H1 (cell line): ENCODE measurements around the gene TWIST2. TPM values are rescaled to one million over a fixed set of nuclear protein-coding genes. Genes with fewer than 3 reads are reported as not detected.

Experiments used
- CTCF ChIA-PET: fragments of 300-600 bp; sonication (Branson Sonifier 250); formaldehyde crosslinking; loops from one replicate; lab custom pipeline; 2021; ENCODE audit not compliant: partially characterized antibody; lab: Charles Lee
- POLR2A ChIA-PET: fragments of 300-600 bp; sonication (Branson Sonifier 250); formaldehyde crosslinking; loops from one replicate; lab custom pipeline; 2021; ENCODE audit warnings: inconsistent platforms; ENCODE audit not compliant: partially characterized antibody; lab: Charles Lee
- DNase-seq, 2 experiments: peaks; one replicate each; pipeline versions ENCODE4 v3.0.0 to v3.0.0-alpha.2; 2010 to 2022; ENCODE audit warnings: low spot score in 2 of 2, low read depth in 1 of 2, mixed read lengths in 1 of 2
- FAIRE-seq: peaks from 2 replicates; lab custom pipeline; 2011; peaks lifted over from hg19 to GRCh38; lab: Jason Lieb, UNC
- H2AFZ ChIP-seq: 2 replicates; pipeline ENCODE4 v1.8.1; 2012; ENCODE audit warnings: low read length, inconsistent platforms
- H2AK5ac ChIP-seq: 2 replicates; pipeline ENCODE4 v1.6.1; 2013; ENCODE audit warnings: low read depth, low read length
- H2BK120ac ChIP-seq: replicated peaks from 2 replicates; pipeline ENCODE3; 2013; ENCODE audit warnings: low read depth, low read length, inconsistent platforms
- H2BK12ac ChIP-seq: 2 replicates; pipeline ENCODE4 v1.6.1; 2013; ENCODE audit warnings: low read depth, low read length
- H2BK15ac ChIP-seq: 2 replicates; pipeline ENCODE4 v1.6.1; 2013; ENCODE audit warnings: low read length
- H2BK20ac ChIP-seq: 2 replicates; pipeline ENCODE4 v1.6.1; 2013; ENCODE audit warnings: low read length
- H2BK5ac ChIP-seq: 2 replicates; pipeline ENCODE4 v1.6.1; 2013; ENCODE audit warnings: low read depth, low read length
- H3K14ac ChIP-seq: 2 replicates; pipeline ENCODE4 v1.6.1; 2013; ENCODE audit warnings: inconsistent platforms; ENCODE audit not compliant: insufficient read length
- H3K18ac ChIP-seq: 2 replicates; pipeline ENCODE4 v1.6.1; 2013; ENCODE audit warnings: low read length; ENCODE audit errors: extremely low read depth
- H3K23ac ChIP-seq: 2 replicates; pipeline ENCODE4 v1.6.1; 2013; ENCODE audit warnings: inconsistent platforms; ENCODE audit not compliant: insufficient read length
- H3K23me2 ChIP-seq: 2 replicates; pipeline ENCODE4 v1.6.1; 2013; ENCODE audit warnings: low read depth, low read length
- H3K27ac ChIP-seq: 2 replicates; pipeline ENCODE4 v1.6.1; 2011; ENCODE audit warnings: low read depth, low read length, inconsistent platforms
- H3K27me3 ChIP-seq, 4 experiments: replicated peaks in 1 of 4; 1 replicate in 1 of 4; 2 replicates in 3 of 4; pipeline versions ENCODE4 v1.6.1 to v1.8.1; 2011 to 2013; ENCODE audit warnings: low read length in 3 of 4, mild to moderate bottlenecking in 3 of 4, inconsistent platforms in 2 of 4, mixed read lengths in 2 of 4, moderate library complexity in 1 of 4; ENCODE audit not compliant: control insufficient read depth in 3 of 4, insufficient read depth in 3 of 4; ENCODE audit errors: extremely low read depth in 1 of 4
- H3K36me3 ChIP-seq, 4 experiments: 2 replicates each; pipeline versions ENCODE4 v1.6.1 to v1.8.1; 2011 to 2013; ENCODE audit warnings: mild to moderate bottlenecking in 4 of 4, low read length in 3 of 4, moderate library complexity in 2 of 4, control low read depth in 1 of 4, inconsistent platforms in 1 of 4; ENCODE audit not compliant: insufficient read depth in 4 of 4, control insufficient read depth in 2 of 4
- H3K4ac ChIP-seq: replicated peaks from 2 replicates; pipeline ENCODE3; 2013; ENCODE audit warnings: low read length, low read depth, mixed read lengths, inconsistent platforms; ENCODE audit not compliant: insufficient read length
- H3K4me1 ChIP-seq, 4 experiments: replicated peaks in 1 of 4; 1 replicate in 1 of 4; 2 replicates in 3 of 4; pipeline versions ENCODE4 v1.6.1 to v1.8.1; 2011 to 2013; ENCODE audit warnings: low read length in 3 of 4, inconsistent platforms in 2 of 4, mixed read lengths in 1 of 4; ENCODE audit not compliant: insufficient read depth in 4 of 4, control insufficient read depth in 3 of 4
- H3K4me2 ChIP-seq, 2 experiments: 2 replicates each; pipeline versions ENCODE4 v1.6.1 to v1.8.1; 2011 to 2013; ENCODE audit warnings: low read depth in 2 of 2, low read length in 2 of 2, control low read depth in 1 of 2, inconsistent platforms in 1 of 2, mild to moderate bottlenecking in 1 of 2; ENCODE audit not compliant: insufficient read depth in 1 of 2
- H3K4me3 ChIP-seq, 4 experiments: fragments of 200-600, 300-600 bp in 1 of 4; sonication (generic), shearing (Covaris generic), sonication (Bioruptor Twin) in 1 of 4; 2 replicates each; pipeline versions ENCODE4 v1.5.1 to v1.8.1; 2011 to 2016; ENCODE audit warnings: low read length in 4 of 4, low read depth in 3 of 4, control low read depth in 2 of 4, inconsistent platforms in 2 of 4, mild to moderate bottlenecking in 2 of 4, mixed read lengths in 1 of 4, moderate library complexity in 1 of 4; ENCODE audit not compliant: insufficient read depth in 2 of 4; ENCODE audit errors: extremely low read depth in 1 of 4
- H3K56ac ChIP-seq: replicated peaks from 2 replicates; pipeline ENCODE3; 2013; ENCODE audit warnings: low read depth, mild to moderate bottlenecking, mixed read lengths, low read length, inconsistent platforms; ENCODE audit not compliant: insufficient read length
- H3K79me1 ChIP-seq: 2 replicates; pipeline ENCODE4 v1.6.1; 2013; ENCODE audit warnings: low read depth, low read length, control low read depth
- H3K79me2 ChIP-seq, 2 experiments: 2 replicates each; pipeline versions ENCODE4 v1.6.1 to v1.8.1; 2012 to 2013; ENCODE audit warnings: low read length in 2 of 2, mild to moderate bottlenecking in 2 of 2, inconsistent platforms in 1 of 2; ENCODE audit not compliant: insufficient read depth in 2 of 2, control insufficient read depth in 1 of 2
- H3K9ac ChIP-seq, 4 experiments: replicated peaks in 1 of 4; 1 replicate in 1 of 4; 2 replicates in 3 of 4; pipeline versions ENCODE4 v1.6.1 to v1.8.1; 2011 to 2013; ENCODE audit warnings: low read depth in 3 of 4, low read length in 3 of 4, control low read depth in 2 of 4, mild to moderate bottlenecking in 2 of 4, moderate library complexity in 2 of 4, inconsistent platforms in 1 of 4; ENCODE audit errors: extremely low read depth in 1 of 4
- H3K9me3 ChIP-seq, 2 experiments: 2 replicates each; pipeline versions ENCODE4 v1.6.1 to v1.8.1; 2012 to 2013; ENCODE audit warnings: mild to moderate bottlenecking in 2 of 2, moderate library complexity in 2 of 2, control low read depth in 1 of 2, inconsistent platforms in 1 of 2, low read depth in 1 of 2, low read length in 1 of 2, mixed read lengths in 1 of 2; ENCODE audit not compliant: insufficient read depth in 2 of 2
- H4K20me1 ChIP-seq, 2 experiments: replicated peaks in 1 of 2; 2 replicates each; pipeline versions ENCODE3 to v1.8.1; 2011 to 2013; ENCODE audit warnings: inconsistent platforms in 2 of 2, low read length in 2 of 2, mild to moderate bottlenecking in 1 of 2; ENCODE audit not compliant: insufficient read depth in 2 of 2, control insufficient read depth in 1 of 2
- H4K5ac ChIP-seq: 2 replicates; pipeline ENCODE4 v1.6.1; 2013; ENCODE audit warnings: low read length, low read depth, mixed read lengths, inconsistent platforms; ENCODE audit not compliant: insufficient read length
- H4K8ac ChIP-seq: 2 replicates; pipeline ENCODE4 v1.8.0; 2013; ENCODE audit warnings: mild to moderate bottlenecking, moderate library complexity, low read length, inconsistent platforms; ENCODE audit not compliant: insufficient read depth; ENCODE audit errors: extremely low read depth
- H4K91ac ChIP-seq: replicated peaks from 2 replicates; pipeline ENCODE3; 2013; ENCODE audit warnings: low read length, mixed read lengths, inconsistent platforms; ENCODE audit not compliant: insufficient read length
- CREB1 ChIP-seq: IDR thresholded peaks from 2 replicates; pipeline ENCODE4 v1.6.1; 2012; ENCODE audit warnings: inconsistent platforms
- POLR2AphosphoS5 ChIP-seq: IDR thresholded peaks from 2 replicates; pipeline ENCODE4 v1.6.1; 2011; ENCODE audit warnings: low read depth, low read length
- TBP ChIP-seq: IDR thresholded peaks from 2 replicates; pipeline ENCODE4 v1.6.1; 2011; ENCODE audit warnings: low read depth, low read length, improper control_type of control experiment
- TEAD4 ChIP-seq: IDR thresholded peaks from 2 replicates; pipeline ENCODE4 v1.6.1; 2012; ENCODE audit warnings: low read depth, low read length, inconsistent platforms, mixed read lengths
- WGBS, 2 experiments: shearing (Covaris generic) in 1 of 2; methylation state at CpG; one replicate each; pipeline versions ENCODE4 v1.1.6 to v1.1.7; 2013 to 2015; ENCODE audit warnings: low lambda C conversion rate in 2 of 2, mixed read lengths in 2 of 2, inconsistent platforms in 1 of 2, low coverage in 1 of 2, missing lambda C conversion rate in 1 of 2; ENCODE audit not compliant: insufficient replicate concordance in 2 of 2, insufficient coverage in 1 of 2, insufficient read length in 1 of 2; ENCODE audit errors: extremely low coverage in 1 of 2, missing lambda C conversion rate in 1 of 2; 5-methylcytosine and 5-hydroxymethylcytosine counted together
- polyA plus RNA-seq, 7 experiments: library from polyadenylated mRNA; depleted of rRNA in 3 of 7; stranded (reverse) in 5 of 7; unstranded in 2 of 7; fragments of >200 nt in 5 of 7; fragments of 200-250 nt in 2 of 7; gene quantifications; 1 replicate in 5 of 7; 2 replicates in 1 of 7; 4 replicates in 1 of 7; pipeline versions ENCODE4 v1.2.1 to v1.2.3, GENCODE V29; 2011 to 2013; ENCODE audit warnings: missing spikeins in 2 of 7, mixed read lengths in 2 of 7
- total RNA-seq: library from RNA; stranded (reverse); fragmentation: NEBNext Ultra II Directional; extraction: Animal tissue kit (Norgen Biotek cat#: 25700); gene quantifications from 2 replicates; pipeline ENCODE4 v1.2.1, GENCODE V29; 2021

TWIST2 gene
- total and polyA plus RNA-seq, 2 of the 8 experiments (the other 6 are each of a cell fraction or from before 2014, with no cell fraction given): 2.6 to 4.3 TPM

- Histone ChIP-seq H2BK5ac (no peak overlapping the region), H3K18ac (no peak overlapping the region), H3K4me2 (no peak overlapping the region), H4K91ac (no peak overlapping the region), H3K23me2 (no peaks in the 10 kb centered on the region), H3K14ac (no peak overlapping the region), H3K27me3 (peaks cover 22 to 52% (median 42%) of the 10 kb centered on the region in 4 experiments), H3K36me3 (no peaks in the 10 kb centered on the region), H4K8ac (no peak overlapping the region), H3K23ac (no peak overlapping the region), H4K20me1 (peaks cover 0 to 6% of the 10 kb centered on the region in 2 experiments), H3K4me3 (no peak overlapping the region), H4K5ac (no peak overlapping the region), H2AK5ac (no peak overlapping the region), H2AFZ (no peak overlapping the region), H3K79me1 (no peaks in the 10 kb centered on the region), H3K56ac (no peak overlapping the region), H3K9ac (no peak overlapping the region), H2BK15ac (no peak overlapping the region), H2BK20ac (no peak overlapping the region), H3K79me2 (no peaks in the 10 kb centered on the region), H3K9me3 (no peaks in the 10 kb centered on the region), H2BK120ac (no peak overlapping the region), H3K27ac (no peak overlapping the region), H2BK12ac (no peak overlapping the region), H3K4ac (no peak overlapping the region), H3K4me1 (peaks cover 0 to 7% (median 3%) of the 10 kb centered on the region in 4 experiments; a peak in 4 of 7 replicates)
- CTCF ChIA-PET: no interaction called here
- DNase-seq: no peak
- POLR2A ChIA-PET: interaction anchor here (0.6 kb wide), 1 partner anchor 486 kb away, joined by 4 read pairs; no protein-coding TSS in a partner anchor
- FAIRE-seq: no peak
- 72% methylated on average over 3 of the region's 3 CpGs; no CpG with 5 or more reads in 1 of the 2 experiments for WGBS, 2 experiments
- TF ChIP-seq CREB1 (no peak), POLR2AphosphoS5 (no peak), TEAD4 (no peak), TBP (no peak)
Measured at GRCh38 chr2:238843476-238843875, 4.4 kb upstream of the TWIST2 start.
